AG09319 (cell line): ENCODE data around the gene CAB39L.

Source experiments
- DNase-seq: peaks from one replicate; pipeline ENCODE4 v3.0.0-alpha.2; 2010; ENCODE audit warnings: low read depth; ENCODE audit errors: extremely low read depth
- CTCF ChIP-seq: IDR thresholded peaks from 2 replicates; pipeline ENCODE4 v1.5.1; 2011; ENCODE audit warnings: low read depth, mild to moderate bottlenecking, inconsistent platforms, low read length, moderate library complexity

The CAB39L gene

GRCh38 chr13:49305792-49306425 is 138.0 kb downstream of the CAB39L start:
- no peak for DNase-seq
- no peak for TF ChIP-seq CTCF

DNA sequence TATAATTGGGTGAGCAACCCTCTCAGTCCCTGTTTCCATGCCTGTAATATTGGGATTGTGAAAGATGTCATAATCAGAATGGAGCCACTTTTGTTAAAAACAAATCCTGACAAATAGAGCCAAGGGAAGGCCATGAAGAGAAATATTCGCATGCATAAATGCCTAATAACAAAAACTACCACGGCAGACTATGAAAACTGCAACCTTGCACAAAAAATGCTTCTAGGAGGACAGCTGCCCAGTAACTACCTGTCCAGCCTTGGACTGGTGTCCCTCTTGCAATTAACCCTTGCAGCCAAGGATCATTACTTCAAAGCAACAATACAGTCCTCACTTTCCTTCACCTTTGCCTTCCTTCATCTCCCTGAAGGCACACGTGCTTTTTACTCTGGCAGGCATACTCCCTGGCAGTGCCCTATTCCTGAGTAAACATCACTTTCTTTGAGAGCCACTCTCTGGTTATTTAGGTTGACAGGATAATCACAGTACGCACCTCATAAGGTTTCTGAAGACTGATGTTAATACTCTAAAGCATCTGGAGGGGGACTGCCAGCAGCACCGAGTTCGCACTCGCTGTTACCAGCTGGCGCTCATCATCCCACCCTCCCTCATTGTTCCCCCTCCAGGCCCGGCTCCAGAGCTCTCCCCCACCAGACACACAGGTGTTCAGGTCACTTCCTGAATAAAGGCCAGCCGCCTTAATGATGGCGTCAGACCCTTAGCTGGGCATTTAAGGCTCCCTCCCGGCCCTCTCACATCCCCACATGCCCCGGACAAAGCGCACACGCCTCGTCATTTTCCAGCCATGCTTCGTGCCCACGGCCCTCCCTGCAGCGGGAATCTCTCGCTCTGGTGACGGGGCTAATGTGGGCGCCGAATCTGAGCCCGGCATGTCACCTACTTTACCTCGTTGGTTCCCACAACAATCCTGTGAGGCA is 138.8 kb downstream of the CAB39L start:
- DNase-seq, result no peak

GRCh38 chr13:49304356-49304755 is 139.5 kb downstream of the CAB39L start:
- no peak for DNase-seq
- no peak for TF ChIP-seq CTCF

More for the DNA sequence above, 138.8 kb downstream of the CAB39L start:
- TF ChIP-seq CTCF, result no peak

DNA sequence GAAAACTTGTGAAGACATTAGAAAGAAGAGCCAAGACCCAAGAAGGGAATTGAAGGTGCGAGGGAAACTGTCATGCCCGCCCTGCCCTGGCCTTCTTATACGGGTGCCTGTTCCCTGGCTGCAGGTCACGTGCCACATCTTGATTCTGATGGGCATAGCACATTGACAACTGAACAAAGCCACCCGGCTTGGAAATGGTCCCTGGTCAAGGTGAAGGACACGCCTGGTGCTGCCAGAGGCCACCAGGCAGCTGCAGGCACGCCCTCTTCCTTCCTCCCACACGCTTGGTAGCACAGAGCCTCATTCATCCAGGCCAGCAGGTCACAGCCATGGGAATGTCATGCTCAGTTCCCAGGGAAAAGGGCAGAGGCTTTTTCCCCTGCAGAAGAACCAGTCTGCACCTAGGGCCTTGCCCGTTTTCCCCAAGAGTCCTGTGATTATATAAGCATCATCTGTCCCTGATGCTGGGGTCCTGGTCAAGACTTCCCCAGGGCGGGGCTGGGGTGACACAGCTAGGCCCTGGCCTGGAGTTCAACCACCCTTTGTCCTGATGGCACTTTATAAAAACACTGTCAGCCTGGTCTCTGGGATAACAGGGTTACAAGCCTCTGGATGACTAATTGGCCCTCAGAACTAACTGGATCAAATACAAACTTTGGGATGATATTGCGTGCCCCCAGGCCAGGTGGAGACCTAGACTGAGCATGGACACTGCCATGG is 140.2 kb downstream of the CAB39L start:
- TF ChIP-seq CTCF, result no peak
- no peak for DNase-seq

DNA sequence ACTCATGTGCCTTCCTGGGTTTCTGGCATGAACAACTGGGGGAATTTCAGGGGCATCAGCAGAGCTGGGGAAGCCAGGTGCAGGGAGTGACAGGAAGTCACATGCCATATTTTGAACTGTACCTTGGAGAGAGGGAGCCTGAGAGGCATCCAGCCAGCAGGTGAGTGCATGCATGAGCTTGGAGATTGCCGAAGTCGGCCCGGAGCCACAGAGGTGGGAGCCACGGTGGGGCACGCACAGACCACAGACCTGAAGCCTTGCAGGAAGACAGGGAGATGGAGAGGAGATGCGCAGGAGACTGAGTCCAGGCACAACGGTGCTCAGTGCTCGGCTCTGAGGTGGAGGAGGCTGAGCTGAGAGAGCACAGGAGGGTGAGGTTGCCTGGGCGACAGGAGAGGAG is 141.0 kb downstream of the CAB39L start:
- DNase-seq, result no peak
- no peak for TF ChIP-seq CTCF

DNA sequence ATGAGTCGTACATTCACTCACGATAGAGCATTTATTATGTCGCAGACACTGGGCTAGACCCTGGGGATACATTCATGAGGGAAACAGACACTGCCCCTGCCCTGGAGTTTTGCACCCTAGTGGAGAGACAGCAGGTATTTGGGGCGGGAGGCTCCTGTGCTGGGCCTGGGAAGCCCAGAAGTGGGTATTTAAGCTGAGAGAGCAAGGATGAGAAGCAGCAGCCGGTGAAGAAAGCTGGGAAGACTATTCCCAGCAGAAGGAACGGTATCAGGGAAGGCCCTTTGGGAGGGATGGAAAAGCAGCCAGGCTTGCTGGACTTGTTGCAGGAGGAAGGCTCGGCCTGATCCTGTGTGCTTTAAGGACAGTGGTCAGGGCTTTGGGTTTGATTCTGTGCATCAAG is 141.6 kb downstream of the CAB39L start:
- DNase-seq, result no peak
- TF ChIP-seq CTCF, result no peak
